SU-DHL-6 (cell line): ENCODE measurements around the gene RAD51B.

ENCODE experiments used
- EZH2phosphoT487 ChIP-seq: fragments of 200-600 bp; sonication (generic), shearing (Covaris generic); conservative IDR thresholded peaks from 2 replicates; pipeline ENCODE4 v1.6.1; 2018; ENCODE audit warnings: mild to moderate bottlenecking, antibody characterized with exemption, low read length, moderate library complexity, mixed read lengths
- TF ChIP-seq, protein P1 (sequence below): fragments of 200-600 bp; sonication (generic); IDR thresholded peaks from one replicate; pipeline ENCODE4 v1.5.1; 2017; ENCODE audit warnings: antibody characterized with exemption, mild to moderate bottlenecking, low read length, moderate library complexity; ENCODE audit not compliant: insufficient read depth, poor library complexity, severe bottlenecking

DNA sequence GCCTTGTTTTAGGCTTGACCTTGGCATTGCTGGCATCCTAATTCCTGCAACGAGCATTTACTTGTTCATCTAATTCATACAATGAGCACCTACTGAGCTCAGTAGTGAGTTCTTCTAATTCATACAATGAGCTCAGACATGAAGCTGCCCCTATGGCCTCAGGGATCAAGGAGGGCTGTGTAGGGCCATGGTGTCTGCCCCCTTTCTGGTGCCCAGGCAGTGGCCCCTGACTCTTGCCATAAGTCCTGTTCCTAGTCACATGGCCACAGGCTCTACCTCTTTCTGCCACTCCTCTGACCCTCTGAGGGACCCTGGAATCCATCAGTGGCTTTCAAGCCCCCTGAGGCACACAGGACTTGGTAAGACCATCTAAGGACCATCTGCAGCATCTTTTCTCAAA, 824.5 kb downstream of the RAD51B start:
- TF ChIP-seq, protein P1, sequence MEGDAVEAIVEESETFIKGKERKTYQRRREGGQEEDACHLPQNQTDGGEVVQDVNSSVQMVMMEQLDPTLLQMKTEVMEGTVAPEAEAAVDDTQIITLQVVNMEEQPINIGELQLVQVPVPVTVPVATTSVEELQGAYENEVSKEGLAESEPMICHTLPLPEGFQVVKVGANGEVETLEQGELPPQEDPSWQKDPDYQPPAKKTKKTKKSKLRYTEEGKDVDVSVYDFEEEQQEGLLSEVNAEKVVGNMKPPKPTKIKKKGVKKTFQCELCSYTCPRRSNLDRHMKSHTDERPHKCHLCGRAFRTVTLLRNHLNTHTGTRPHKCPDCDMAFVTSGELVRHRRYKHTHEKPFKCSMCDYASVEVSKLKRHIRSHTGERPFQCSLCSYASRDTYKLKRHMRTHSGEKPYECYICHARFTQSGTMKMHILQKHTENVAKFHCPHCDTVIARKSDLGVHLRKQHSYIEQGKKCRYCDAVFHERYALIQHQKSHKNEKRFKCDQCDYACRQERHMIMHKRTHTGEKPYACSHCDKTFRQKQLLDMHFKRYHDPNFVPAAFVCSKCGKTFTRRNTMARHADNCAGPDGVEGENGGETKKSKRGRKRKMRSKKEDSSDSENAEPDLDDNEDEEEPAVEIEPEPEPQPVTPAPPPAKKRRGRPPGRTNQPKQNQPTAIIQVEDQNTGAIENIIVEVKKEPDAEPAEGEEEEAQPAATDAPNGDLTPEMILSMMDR: no peak
- TF ChIP-seq EZH2phosphoT487: no peak
